Stimulated activated CD4-positive, alpha-beta T cell treated with anti-CD3 and anti-CD28 coated beads, TNF-alpha, amount 100 ng/mL, for 1 hour (primary cell): ENCODE results near the gene IGSF21.

Experiments used
- DNase-seq, 3 donors: peaks; one replicate each; pipeline ENCODE4 v3.0.0-alpha.2; 2020; ENCODE audit warnings: low read depth in 3 of 3, low spot score in 1 of 3

Gene IGSF21

DNA sequence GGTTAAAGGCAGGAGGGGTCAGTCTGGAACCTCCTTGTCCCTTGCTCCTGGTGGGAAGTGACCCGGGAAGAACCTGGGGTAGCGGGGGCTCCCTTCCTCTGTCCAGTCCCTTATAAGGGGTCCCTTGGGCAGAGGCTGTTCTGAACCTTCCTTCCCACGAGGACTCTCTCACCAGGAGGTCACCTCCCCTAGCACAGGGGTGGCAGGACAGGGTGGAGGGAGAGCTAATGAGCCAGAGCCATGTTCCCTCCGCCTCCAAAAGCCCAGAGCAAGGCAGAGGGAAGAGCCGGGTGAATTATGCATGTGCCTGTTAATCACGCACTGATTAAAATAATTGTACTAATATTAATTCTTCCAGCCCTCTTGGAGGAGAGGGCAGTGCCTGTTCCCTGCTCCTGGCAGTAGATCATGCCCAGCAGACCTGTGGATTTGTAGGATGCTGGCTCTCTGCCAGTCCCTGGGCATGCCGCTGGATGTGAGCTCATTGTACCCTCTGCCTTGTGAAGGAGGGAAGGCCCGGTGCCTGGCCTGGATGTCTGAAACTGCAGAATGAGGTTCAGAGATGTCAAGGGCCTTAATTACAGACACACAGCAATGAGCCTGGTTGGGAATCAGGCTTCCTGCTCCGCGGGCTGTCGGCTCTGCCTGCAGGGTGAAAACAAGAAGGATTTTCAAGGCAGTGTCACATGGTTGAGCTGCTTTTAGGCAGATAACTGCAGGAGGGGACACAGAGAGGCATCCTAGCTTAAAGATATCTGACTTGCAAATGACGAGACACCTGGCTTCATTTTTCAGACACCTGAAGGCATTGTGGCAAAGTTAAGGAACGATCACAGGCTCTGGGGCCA is 68.2 kb downstream of the IGSF21 start:
- DNase-seq, result no peak

GRCh38 chr1:18176619-18177018 is 69.0 kb downstream of the IGSF21 start:
- no peak for DNase-seq

DNA sequence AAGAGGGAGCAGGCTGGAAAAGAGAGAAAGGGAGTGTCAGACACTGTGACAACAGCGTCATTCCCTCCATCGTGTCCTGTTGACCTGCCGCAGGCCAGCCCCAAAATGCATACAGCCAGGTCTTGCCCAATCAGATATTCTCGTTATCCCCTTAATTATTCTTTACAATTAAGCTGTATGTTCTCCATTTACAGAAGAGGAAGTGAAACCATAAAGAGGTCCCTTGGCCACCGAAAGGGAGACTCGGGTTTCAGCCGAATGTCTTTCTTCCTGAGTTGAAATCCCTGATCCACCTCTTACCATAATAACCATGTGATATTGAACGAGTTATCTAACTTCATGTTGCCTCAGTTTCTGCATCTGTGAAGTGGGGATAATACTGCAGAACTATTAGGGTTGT is 70.5 kb downstream of the IGSF21 start:
- no peak for DNase-seq

DNA sequence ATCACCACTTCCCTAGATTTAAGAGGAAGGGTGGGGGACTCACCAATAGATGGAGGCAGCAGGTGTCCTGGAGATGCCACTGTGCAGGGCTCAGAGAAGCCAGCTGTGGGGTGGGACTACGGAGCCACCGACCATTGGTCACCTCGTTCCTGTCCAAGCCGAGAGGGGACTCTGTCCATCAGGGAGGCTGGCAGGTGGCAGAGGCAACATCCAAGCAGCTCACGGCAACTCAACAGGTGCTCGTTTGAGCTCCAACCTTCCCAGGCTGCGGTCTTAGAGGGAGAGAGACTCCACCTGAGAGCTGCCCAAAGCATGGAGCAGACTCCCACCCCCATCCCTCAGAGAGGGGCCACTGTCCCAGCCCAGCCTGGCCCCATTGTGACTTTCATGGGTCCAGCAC is 71.4 kb downstream of the IGSF21 start:
- DNase-seq, result no peak

- no peak for DNase-seq
Measured at GRCh38 chr1:18182398-18183160, 75.0 kb downstream of the IGSF21 start.

GRCh38 chr1:18183533-18183932 is 75.9 kb downstream of the IGSF21 start:
- no peak for DNase-seq

DNA sequence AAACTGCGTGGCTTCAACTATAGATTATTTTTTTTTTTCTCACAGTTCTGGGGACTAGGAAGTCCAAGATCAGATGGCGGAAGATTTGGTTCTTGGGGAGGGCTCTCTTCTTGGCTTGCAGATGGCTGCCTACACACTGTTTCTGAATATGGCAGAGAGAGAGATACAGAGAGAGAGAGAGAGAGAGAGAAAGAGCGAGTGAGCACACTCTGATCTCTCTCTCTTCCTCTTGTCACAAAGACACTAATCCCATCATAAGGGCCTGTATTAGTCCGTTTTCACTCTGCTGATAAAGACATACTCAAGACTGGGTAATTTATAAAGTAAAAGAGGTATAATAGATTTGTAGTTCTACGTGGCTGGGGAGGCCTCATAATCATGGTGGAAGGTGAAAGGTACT is 79.5 kb downstream of the IGSF21 start:
- DNase-seq, result no peak

DNA sequence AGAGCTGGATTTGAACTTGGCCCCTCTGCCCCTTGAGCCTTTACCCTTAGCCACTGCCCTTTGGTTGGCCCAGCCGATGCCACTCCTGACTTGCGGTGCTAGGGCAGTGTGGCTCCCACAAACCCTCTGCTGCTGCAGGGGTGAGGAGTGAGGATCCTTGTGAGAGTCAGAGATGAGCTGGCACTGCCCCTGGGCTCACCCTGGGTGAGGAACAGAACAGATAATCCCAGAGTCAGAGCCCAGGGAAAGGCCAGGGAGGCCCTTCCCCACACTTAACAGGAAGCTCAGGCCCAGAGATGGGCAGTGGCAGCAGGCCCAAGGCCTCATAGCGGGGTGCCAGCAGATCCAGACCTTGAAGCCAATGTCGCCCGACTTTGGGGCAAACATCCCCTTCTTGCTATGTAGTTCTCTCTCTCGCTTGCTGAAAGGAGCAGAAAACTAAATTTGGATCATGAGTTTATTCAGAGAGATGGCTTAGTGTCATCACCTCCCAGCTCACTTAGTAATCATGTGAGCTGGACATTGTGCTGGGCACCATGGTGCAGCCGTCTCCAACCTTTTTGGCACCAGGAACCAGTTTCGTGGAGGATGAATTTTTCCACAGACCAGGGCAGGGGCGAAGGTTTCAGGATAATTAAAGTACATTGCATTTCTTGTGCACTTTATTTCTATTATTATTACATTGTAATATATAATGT is 81.4 kb downstream of the IGSF21 start:
- DNase-seq, result no peak

DNA sequence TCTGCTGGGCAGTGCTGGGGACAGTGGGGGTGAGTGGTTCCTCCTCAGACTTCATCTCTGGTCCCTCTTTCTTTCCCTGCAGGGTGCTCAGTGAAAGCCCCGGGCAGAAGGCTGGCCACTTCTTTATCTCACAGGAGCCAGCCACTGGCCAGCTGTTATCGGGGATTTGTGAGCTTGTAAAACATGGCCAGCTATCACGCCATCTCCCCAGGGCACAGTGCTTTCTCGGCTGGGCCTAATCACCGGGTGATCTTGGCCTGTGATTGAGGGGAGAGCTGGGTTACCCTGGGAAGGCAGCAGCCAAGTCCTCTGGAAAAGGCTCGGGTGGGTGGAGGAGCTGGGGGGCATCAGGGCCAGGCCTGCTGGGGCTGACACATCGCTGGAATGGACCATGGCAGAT is 83.0 kb downstream of the IGSF21 start:
- DNase-seq, result no peak

DNA sequence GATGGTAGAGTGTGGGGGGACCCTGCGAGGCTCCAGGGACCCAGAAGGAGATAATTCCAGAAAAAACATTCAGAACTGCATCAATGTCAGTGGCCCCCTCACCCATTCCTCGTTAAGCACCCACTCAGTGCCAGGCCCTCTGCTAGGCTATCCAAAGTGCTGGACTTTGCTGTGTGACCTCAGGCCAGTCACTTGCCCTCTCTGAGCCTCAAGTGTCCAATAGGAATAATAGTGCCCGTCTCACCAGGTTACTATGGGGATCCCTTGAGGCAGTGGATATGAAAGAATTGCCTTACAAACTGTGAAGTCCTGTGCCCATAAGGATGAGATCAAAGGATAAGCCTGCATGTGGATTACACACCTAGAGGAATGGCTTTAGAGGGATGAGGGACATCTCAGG is 83.4 kb downstream of the IGSF21 start:
- DNase-seq, result no peak

- no peak for DNase-seq
Measured at GRCh38 chr1:18191481-18192155, 84.0 kb downstream of the IGSF21 start.

- no peak for DNase-seq
Measured at GRCh38 chr1:18192182-18192581, 84.6 kb downstream of the IGSF21 start.

GRCh38 chr1:18192974-18193373 is 85.4 kb downstream of the IGSF21 start:
- no peak for DNase-seq

- DNase-seq, result no peak
Measured at GRCh38 chr1:18197299-18197698, 89.7 kb downstream of the IGSF21 start.

DNA sequence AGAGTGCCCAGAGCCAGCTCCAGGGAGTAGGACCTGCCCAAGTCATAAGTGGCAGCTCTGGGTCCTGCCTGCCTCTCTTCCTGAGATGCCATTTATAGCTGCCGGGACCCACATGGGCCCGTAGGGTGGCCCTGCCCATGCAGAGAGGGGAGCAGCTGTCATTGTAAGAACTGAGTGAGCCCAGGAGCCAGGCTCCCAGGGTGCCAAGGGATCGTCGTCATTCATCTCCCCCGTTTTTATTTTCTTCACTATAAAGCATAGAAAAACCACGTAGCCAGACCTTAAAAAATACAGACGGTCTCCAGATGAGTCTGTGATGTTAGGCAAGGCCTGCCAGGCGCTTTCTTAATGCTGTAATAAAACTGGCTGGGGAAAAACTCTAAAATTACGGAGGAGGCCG is 90.7 kb downstream of the IGSF21 start:
- DNase-seq, result no peak

GRCh38 chr1:18199462-18199861 is 91.9 kb downstream of the IGSF21 start:
- DNase-seq, result no peak

GRCh38 chr1:18200136-18200717 is 92.6 kb downstream of the IGSF21 start:
- no peak for DNase-seq

DNA sequence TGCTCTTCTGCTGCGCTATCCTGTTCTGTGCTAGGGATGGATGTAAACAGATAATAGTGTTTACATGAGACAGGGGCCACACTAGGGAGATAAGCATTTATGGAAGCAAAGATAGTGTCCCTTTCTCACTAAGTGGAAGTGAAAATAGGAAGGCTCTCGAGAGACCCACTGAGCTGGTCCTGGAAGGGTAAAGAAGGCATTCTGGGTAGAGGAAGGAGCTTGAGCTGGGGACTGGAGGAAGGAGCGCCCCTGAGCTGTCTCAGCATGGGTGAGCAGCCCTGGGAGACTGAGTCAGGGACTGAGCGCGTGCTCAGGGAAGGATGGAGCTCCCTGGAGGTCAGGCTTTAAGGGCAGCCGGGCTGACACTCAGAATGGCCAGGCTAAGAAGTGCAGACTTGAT is 93.3 kb downstream of the IGSF21 start:
- DNase-seq, result no peak

DNA sequence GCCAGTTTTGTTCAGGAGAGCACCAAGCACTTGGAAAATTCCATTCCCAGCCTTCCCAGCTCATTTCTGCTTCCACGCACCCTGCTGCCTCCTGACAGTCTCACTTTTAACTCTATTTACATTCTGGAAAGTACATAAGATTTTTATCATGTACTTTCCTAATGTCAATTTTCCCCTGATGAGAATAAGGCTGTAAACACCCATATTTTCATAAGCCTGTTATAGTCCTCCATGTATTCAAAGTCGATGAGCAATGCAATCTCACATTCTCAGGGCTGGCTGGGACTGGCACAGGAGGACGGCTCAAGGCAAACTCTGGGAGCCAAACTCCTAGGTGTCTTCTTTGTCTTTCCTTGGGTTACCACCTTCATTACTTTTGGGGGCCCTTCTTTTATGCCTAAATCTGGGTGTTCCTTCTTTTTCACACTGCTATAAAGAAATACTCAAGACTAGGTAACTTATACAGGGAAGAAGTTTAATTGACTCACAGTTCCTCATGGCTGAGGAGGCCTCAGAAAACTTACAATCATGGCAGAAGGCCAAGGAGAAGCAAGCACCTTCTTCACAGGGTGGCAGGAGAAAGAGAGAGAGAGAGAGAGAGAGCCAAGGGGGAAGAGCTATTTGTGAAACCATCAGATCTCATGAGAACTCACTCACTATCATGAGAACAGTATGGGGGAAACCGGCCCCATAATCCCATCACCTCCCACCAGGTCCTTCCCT is 94.6 kb downstream of the IGSF21 start:
- DNase-seq, result no peak

DNA sequence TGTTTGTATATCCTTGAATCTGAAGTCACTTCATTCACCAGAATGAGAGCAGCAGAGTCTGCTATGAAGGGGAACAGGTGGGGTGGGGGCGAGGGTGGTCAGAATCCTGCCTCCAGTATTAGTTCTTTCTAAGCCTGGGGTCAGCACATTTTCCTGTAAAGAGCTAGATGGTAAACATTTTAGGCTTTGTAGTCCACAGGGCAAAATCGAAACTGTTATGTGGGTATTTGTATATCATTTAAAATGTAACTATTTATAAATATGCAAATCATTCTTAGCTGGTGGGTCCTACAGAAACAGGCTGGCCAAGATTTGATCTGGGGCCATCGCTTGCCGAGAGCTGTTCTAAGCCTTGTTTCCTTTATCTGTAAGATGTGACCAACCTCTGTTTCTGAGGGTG is 96.0 kb downstream of the IGSF21 start:
- DNase-seq, result no peak
